GM12878 (cell line): ENCODE data around the gene SIRT5. TPM values are rescaled to one million over a fixed set of nuclear protein-coding genes. Genes with fewer than 3 reads are reported as not detected.

ENCODE experiments used
- ATAC-seq: fragments of 200-7000 bp; cut with Tn5 transposase; 3 replicates; pipeline ENCODE4 v1.9.1; 2020; ENCODE audit warnings: mild to moderate bottlenecking, moderate library complexity
- BruUV-seq: library from RNA; stranded (reverse); fragments of 400-500 nt; replicated peaks from 2 replicates; lab custom pipeline; 2021; lab: Mats Ljungman, UMichigan
- CTCF ChIA-PET: fragments of 300-600 bp; sonication (Branson Sonifier 250); formaldehyde crosslinking; extraction: SDS; loops from one replicate; lab custom pipeline; 2021; ENCODE audit warnings: inconsistent platforms; lab: Yijun Ruan, JAX
- POLR2A ChIA-PET: fragments of 350-600 bp; formaldehyde crosslinking; extraction: SDS; loops from one replicate; lab custom pipeline; 2021; ENCODE audit warnings: inconsistent platforms; lab: Charles Lee
- RAD21 ChIA-PET: fragments of 300-600 bp; sonication (Branson Sonifier 250); formaldehyde crosslinking; loops from one replicate; lab custom pipeline; 2023; ENCODE audit warnings: antibody characterized with exemption; ENCODE audit not compliant: unreplicated experiment; lab: Charles Lee
- SMC1A ChIA-PET: fragments of 300-600 bp; sonication (Branson Sonifier 250); formaldehyde crosslinking; loops from one replicate; lab custom pipeline; 2023; ENCODE audit not compliant: unreplicated experiment, uncharacterized antibody; lab: Charles Lee
- DNase-seq: peaks from one replicate; pipeline ENCODE4 v3.0.0-alpha.2; 2011; ENCODE audit warnings: low read depth, low spot score
- FAIRE-seq: peaks from 3 replicates; lab custom pipeline; 2011; peaks lifted over from hg19 to GRCh38; lab: Jason Lieb, UNC
- H2AFZ ChIP-seq: 2 replicates; pipeline ENCODE4 v1.6.0; 2011; ENCODE audit warnings: low read depth, low read length, control low read depth; ENCODE audit not compliant: control insufficient read depth
- H3K27ac ChIP-seq: 2 replicates; pipeline ENCODE4 v1.5.1; 2011; ENCODE audit warnings: control low read depth; ENCODE audit not compliant: control insufficient read depth, insufficient read depth
- H3K27me3 ChIP-seq, 2 experiments: replicated peaks in 1 of 2; 2 replicates each; pipeline versions ENCODE4 v1.6.0 to v1.6.1; 2011; ENCODE audit warnings: low read length in 1 of 2; ENCODE audit not compliant: control insufficient read depth in 2 of 2, insufficient read depth in 2 of 2
- H3K36me3 ChIP-seq, 2 experiments: 2 replicates each; pipeline ENCODE4 v1.5.1; 2011; ENCODE audit warnings: low read length in 1 of 2; ENCODE audit not compliant: control insufficient read depth in 2 of 2, insufficient read depth in 2 of 2
- H3K4me1 ChIP-seq: 2 replicates; pipeline ENCODE4 v1.6.1; 2011; ENCODE audit warnings: mild to moderate bottlenecking, low read length, moderate library complexity, mixed read lengths; ENCODE audit not compliant: control insufficient read depth, insufficient read depth
- H3K4me2 ChIP-seq: 2 replicates; pipeline ENCODE4 v1.6.0; 2011; ENCODE audit warnings: control low read depth; ENCODE audit not compliant: control insufficient read depth, insufficient read depth
- H3K4me3 ChIP-seq: fragments of 200-600 bp; sonication (generic); 2 replicates; pipeline ENCODE4 v1.5.1; 2016
- H3K79me2 ChIP-seq: 2 replicates; pipeline ENCODE4 v1.6.0; 2011; ENCODE audit warnings: low read length; ENCODE audit not compliant: control insufficient read depth, insufficient read depth
- H3K9ac ChIP-seq: 2 replicates; pipeline ENCODE4 v1.8.0; 2011; ENCODE audit warnings: low read length, control low read depth, mixed read lengths; ENCODE audit not compliant: control insufficient read depth, insufficient read depth
- H3K9me3 ChIP-seq: replicated peaks from 3 replicates; pipeline ENCODE4 v1.5.1; 2011; ENCODE audit warnings: mild to moderate bottlenecking, low read length; ENCODE audit not compliant: control insufficient read depth, insufficient read depth
- H4K20me1 ChIP-seq: 2 replicates; pipeline ENCODE4 v1.6.0; 2011; ENCODE audit not compliant: control insufficient read depth, insufficient read depth
- PAX8 ChIP-seq: fragments of 450-650 bp; IDR thresholded peaks from 2 replicates; pipeline ENCODE4 v1.6.1; 2017; ENCODE audit warnings: mild to moderate bottlenecking, moderate library complexity
- RUNX3 ChIP-seq: IDR thresholded peaks from 2 replicates; pipeline ENCODE4 v1.6.1; 2012; ENCODE audit warnings: low read length, inconsistent platforms
- WGBS: methylation state at CpG from one replicate; pipeline ENCODE4 v1.1.6; 2016; ENCODE audit warnings: low lambda C conversion rate; ENCODE audit not compliant: insufficient replicate concordance, insufficient coverage; ENCODE audit errors: missing lambda C conversion rate; 5-methylcytosine and 5-hydroxymethylcytosine counted together
- in situ Hi-C: fragments of 300-500 bp; cut with MboI; formaldehyde crosslinking; loops from 9 replicates; pipeline ENCODE4 v1.14.3; 2018; ENCODE audit warnings: mixed read lengths
- intact Hi-C: fragments of 100-400 bp; cut with micrococcal nuclease; formaldehyde crosslinking; loops from one replicate; pipeline ENCODE4 v1.14.2; 2022; ENCODE audit not compliant: unreplicated experiment
- polyA plus RNA-seq, 11 experiments: library from polyadenylated mRNA; depleted of rRNA in 4 of 11; unstranded in 6 of 11; stranded (reverse) in 5 of 11; fragments of >200 nt; fragmentation: Nextera tagmentation in 4 of 11; fragmentation: Illumina TruSeq in 1 of 11; extraction: Ambion mirVana in 4 of 11; extraction: Trizol in 1 of 11; gene quantifications; 1 replicate in 1 of 11; 2 replicates in 10 of 11; pipeline versions ENCODE4 v1.2.1 to v1.2.3, GENCODE V29; 2011 to 2016; ENCODE audit warnings: inconsistent platforms in 2 of 11, missing spikeins in 2 of 11, low read depth in 1 of 11
- total RNA-seq, 4 experiments: library from RNA; depleted of rRNA in 3 of 4; stranded (reverse); fragments of >200 nt in 3 of 4; fragmentation: Illumina TruSeq in 1 of 4; extraction: Trizol in 1 of 4; gene quantifications; 2 replicates each; pipeline versions ENCODE4 v1.2.1 to v1.2.3, GENCODE V29; 2013 to 2021
- TF ChIP-seq, protein P1 (sequence below): fragments of 450-650 bp; IDR thresholded peaks from 2 replicates; pipeline ENCODE4 v1.6.1; 2016; ENCODE audit warnings: mild to moderate bottlenecking, moderate library complexity, borderline replicate concordance

The SIRT5 gene
- total and polyA plus RNA-seq, 10 of the 15 experiments (the other 5 are each of a cell fraction or from before 2014, with no cell fraction given), result 1.7 to 12.4 (median 10.0) TPM

DNA sequence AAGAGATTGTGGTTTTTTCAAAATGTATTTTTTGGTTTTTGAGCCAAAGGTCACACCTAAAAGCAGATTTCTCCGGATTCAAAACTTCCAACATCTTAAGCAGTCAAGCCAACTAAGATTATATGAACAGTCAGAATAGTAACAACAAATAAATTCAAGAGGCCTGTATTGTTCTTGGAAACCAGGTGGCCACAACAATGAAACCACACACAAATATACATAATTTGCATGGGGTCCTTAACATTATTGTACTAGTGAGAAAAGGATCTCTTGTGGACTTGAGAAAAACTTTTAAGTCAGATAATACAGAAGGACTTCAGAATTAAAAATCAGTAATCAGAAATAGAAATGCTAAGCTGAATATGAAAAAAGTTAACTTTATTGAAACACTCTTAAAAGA lies 81.3 kb downstream of the SIRT5 start:
- no peak overlapping the region for H3K4me3 ChIP-seq
- H3K4me1 ChIP-seq, result no peaks in the 10 kb centered on the region
- intact Hi-C loops, result no loop called here
- DNase-seq (no peak), ATAC-seq (peak; percentile 65)
- H3K27ac ChIP-seq, result no peak overlapping the region
- WGBS, result 100% methylated on average over 1 of the region's 1 CpG
- ChIA-PET POLR2A (no interaction called here), SMC1A (interaction anchor here (1.0 to 1.5 kb wide), 2 partner anchors 8 to 14 kb away, joined by 3 read pairs; no protein-coding TSS in a partner anchor)
- H3K27me3 ChIP-seq, result no peaks in the 10 kb centered on the region
- no TSS peak for BruUV-seq
- H3K9me3 ChIP-seq, result peaks cover 1% of the 10 kb centered on the region; the same call in 1 of the 3 replicates
- peaks cover 12% of the 10 kb centered on the region for H3K79me2 ChIP-seq
- H4K20me1 ChIP-seq, result no peaks in the 10 kb centered on the region
- TF ChIP-seq, protein P1, sequence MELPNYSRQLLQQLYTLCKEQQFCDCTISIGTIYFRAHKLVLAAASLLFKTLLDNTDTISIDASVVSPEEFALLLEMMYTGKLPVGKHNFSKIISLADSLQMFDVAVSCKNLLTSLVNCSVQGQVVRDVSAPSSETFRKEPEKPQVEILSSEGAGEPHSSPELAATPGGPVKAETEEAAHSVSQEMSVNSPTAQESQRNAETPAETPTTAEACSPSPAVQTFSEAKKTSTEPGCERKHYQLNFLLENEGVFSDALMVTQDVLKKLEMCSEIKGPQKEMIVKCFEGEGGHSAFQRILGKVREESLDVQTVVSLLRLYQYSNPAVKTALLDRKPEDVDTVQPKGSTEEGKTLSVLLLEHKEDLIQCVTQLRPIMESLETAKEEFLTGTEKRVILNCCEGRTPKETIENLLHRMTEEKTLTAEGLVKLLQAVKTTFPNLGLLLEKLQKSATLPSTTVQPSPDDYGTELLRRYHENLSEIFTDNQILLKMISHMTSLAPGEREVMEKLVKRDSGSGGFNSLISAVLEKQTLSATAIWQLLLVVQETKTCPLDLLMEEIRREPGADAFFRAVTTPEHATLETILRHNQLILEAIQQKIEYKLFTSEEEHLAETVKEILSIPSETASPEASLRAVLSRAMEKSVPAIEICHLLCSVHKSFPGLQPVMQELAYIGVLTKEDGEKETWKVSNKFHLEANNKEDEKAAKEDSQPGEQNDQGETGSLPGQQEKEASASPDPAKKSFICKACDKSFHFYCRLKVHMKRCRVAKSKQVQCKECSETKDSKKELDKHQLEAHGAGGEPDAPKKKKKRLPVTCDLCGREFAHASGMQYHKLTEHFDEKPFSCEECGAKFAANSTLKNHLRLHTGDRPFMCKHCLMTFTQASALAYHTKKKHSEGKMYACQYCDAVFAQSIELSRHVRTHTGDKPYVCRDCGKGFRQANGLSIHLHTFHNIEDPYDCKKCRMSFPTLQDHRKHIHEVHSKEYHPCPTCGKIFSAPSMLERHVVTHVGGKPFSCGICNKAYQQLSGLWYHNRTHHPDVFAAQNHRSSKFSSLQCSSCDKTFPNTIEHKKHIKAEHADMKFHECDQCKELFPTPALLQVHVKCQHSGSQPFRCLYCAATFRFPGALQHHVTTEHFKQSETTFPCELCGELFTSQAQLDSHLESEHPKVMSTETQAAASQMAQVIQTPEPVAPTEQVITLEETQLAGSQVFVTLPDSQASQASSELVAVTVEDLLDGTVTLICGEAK, result peak; percentile 30; the same call in 1 of the 2 replicates
- peak; percentile 27; the same call in 1 of the 2 replicates for TF ChIP-seq RUNX3
- no peak for TF ChIP-seq PAX8
- TF ChIP-seq, all 136 proteins: peak for 2
- Histone ChIP-seq H3K36me3 (peaks cover 0 to 7% of the 10 kb centered on the region in 2 experiments; a peak in 3 of 4 replicates), H2AFZ (no peak overlapping the region), H3K4me2 (no peak overlapping the region), H3K9ac (no peak overlapping the region)
- RAD21 ChIA-PET, result interaction anchor here (1.1 kb wide), 1 partner anchor 25 kb away, joined by 3 read pairs; no protein-coding TSS in a partner anchor
- in situ Hi-C loops, result no loop called here
- CTCF ChIA-PET, result no interaction called here
- FAIRE-seq, result no peak
